ENCODE data around the gene MCRIP2.

MCRIP2 gene

DNA sequence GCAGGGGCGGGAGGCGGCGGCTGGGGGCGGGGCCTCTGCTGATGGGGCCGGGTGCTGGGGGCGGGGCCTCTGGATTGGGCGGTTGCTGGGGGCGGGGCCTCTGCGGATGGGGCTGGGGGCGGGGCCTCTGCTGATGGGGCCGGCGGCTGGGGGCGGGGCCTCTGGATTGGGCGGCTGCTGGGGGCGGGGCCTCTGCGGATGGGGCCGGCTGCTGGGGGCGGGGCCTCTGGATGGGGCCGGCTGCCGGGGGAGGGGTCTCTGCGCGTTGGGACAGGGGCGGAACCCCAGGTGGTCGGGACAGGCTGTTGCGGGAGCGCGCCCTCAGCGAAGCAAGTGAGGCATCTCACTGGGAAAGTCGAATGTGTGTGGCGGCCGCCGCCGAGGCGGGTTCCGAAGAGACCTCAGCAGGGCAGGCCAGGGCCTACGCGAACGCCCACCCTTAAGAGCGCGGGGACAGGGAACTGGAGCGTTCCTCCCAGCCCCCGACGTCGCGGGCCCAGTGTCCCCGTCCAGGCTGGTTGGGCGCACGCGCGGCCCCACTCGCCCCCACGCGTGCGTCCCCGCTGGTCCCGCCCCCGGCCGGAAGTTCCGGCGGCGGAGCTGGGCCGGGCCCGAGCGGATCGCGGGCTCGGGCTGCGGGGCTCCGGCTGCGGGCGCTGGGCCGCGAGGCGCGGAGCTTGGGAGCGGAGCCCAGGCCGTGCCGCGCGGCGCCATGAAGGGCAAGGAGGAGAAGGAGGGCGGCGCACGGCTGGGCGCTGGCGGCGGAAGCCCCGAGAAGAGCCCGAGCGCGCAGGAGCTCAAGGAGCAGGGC lies 38.4 kb downstream of the MCRIP2 start, which contains the start of gene STUB1:
Gene STUB1 (plus strand): TSS at position 597 of the 811 bp plus-strand sequence. CDS start 116 bp downstream, at position 713.
- peak; percentile 34 for DNase-seq (ENCODE audit: low read depth)
- H3K4me3 ChIP-seq (ENCODE audit: low read depth, low read length) = peak within 1 kb of the TSS; percentile 73
- TF ChIP-seq, protein P1, sequence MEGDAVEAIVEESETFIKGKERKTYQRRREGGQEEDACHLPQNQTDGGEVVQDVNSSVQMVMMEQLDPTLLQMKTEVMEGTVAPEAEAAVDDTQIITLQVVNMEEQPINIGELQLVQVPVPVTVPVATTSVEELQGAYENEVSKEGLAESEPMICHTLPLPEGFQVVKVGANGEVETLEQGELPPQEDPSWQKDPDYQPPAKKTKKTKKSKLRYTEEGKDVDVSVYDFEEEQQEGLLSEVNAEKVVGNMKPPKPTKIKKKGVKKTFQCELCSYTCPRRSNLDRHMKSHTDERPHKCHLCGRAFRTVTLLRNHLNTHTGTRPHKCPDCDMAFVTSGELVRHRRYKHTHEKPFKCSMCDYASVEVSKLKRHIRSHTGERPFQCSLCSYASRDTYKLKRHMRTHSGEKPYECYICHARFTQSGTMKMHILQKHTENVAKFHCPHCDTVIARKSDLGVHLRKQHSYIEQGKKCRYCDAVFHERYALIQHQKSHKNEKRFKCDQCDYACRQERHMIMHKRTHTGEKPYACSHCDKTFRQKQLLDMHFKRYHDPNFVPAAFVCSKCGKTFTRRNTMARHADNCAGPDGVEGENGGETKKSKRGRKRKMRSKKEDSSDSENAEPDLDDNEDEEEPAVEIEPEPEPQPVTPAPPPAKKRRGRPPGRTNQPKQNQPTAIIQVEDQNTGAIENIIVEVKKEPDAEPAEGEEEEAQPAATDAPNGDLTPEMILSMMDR (IDR thresholded peaks at IDR 0.05; ENCODE audit: low read depth, low read length, missing control alignments) = no peak

DNA sequence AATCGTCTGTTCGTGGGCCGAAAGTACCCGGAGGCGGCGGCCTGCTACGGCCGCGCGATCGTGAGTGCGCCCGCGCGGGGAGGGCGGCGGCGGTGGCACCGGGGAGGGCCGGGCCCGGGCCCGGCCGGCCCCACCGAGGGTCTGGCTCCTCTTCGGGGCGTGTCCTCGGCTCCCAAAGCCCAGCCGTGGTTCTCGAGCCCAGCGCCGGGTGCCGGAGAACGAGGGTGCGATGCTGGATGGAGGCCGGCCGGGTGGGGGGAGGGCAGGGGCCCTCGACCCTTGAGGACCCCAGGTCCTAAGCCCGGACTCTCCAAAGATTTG lies 39.0 kb downstream of the MCRIP2 start:
- TF ChIP-seq, protein P1 (IDR thresholded peaks at IDR 0.05; ENCODE audit: low read depth, low read length, missing control alignments) = no peak
- peak overlapping the region; percentile 73 for H3K4me3 ChIP-seq (ENCODE audit: low read depth, low read length)
- no peak for DNase-seq (ENCODE audit: low read depth)

DNA sequence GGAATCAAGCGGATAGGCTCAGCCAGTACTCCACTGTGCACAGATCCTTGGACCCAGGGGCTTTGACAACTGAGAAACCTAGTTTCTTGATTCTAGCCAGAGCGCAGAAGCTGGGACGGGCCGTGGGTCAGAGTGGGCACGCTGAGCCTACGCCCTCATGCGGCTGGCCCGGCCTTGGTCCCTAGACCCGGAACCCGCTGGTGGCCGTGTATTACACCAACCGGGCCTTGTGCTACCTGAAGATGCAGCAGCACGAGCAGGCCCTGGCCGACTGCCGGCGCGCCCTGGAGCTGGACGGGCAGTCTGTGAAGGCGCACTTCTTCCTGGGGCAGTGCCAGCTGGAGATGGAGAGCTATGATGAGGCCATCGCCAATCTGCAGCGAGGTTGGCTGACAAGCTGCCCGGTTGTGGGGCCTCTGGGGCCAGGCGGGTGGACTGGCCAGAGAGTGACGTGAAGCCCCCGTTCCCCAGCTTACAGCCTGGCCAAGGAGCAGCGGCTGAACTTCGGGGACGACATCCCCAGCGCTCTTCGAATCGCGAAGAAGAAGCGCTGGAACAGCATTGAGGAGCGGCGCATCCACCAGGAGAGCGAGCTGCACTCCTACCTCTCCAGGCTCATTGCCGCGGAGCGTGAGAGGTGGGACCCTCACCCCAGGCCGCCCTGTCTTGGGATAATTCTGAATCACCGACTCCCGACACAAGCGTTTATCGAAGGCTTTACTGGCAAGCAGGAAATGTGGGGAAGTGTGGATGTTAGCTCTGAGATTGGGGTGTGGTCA lies 39.5 kb downstream of the MCRIP2 start:
- H3K4me3 ChIP-seq (ENCODE audit: low read depth, low read length) = peak overlapping the region; percentile 73
- TF ChIP-seq, protein P1 (IDR thresholded peaks at IDR 0.05; ENCODE audit: low read depth, low read length, missing control alignments) = no peak
- DNase-seq (ENCODE audit: low read depth) = no peak

DNA sequence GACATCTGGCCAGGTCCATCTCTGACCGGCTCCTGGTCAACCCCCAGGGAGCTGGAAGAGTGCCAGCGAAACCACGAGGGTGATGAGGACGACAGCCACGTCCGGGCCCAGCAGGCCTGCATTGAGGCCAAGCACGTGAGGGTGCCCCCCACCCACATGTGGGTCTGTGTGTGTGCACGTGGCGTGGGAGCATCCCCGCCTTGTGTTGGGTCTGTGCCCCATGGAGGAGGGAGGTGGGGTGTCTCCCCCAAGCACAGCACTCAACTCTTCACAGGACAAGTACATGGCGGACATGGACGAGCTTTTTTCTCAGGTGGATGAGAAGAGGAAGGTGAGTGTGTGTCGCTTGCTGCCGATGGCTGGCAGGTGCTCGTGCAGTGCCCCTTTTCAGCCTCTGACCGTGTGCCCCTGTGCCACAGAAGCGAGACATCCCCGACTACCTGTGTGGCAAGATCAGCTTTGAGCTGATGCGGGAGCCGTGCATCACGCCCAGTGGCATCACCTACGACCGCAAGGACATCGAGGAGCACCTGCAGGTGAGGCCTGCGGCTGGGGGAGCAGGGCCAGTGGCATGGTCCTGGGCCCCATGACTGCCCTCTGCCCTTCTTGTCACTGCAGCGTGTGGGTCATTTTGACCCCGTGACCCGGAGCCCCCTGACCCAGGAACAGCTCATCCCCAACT lies 40.3 kb downstream of the MCRIP2 start:
- H3K4me3 ChIP-seq (ENCODE audit: low read depth, low read length) = peak overlapping the region; percentile 73; the same call in 1 of the 2 replicates
- TF ChIP-seq, protein P1 (IDR thresholded peaks at IDR 0.05; ENCODE audit: low read depth, low read length, missing control alignments) = no peak
- no peak for DNase-seq (ENCODE audit: low read depth)

DNA sequence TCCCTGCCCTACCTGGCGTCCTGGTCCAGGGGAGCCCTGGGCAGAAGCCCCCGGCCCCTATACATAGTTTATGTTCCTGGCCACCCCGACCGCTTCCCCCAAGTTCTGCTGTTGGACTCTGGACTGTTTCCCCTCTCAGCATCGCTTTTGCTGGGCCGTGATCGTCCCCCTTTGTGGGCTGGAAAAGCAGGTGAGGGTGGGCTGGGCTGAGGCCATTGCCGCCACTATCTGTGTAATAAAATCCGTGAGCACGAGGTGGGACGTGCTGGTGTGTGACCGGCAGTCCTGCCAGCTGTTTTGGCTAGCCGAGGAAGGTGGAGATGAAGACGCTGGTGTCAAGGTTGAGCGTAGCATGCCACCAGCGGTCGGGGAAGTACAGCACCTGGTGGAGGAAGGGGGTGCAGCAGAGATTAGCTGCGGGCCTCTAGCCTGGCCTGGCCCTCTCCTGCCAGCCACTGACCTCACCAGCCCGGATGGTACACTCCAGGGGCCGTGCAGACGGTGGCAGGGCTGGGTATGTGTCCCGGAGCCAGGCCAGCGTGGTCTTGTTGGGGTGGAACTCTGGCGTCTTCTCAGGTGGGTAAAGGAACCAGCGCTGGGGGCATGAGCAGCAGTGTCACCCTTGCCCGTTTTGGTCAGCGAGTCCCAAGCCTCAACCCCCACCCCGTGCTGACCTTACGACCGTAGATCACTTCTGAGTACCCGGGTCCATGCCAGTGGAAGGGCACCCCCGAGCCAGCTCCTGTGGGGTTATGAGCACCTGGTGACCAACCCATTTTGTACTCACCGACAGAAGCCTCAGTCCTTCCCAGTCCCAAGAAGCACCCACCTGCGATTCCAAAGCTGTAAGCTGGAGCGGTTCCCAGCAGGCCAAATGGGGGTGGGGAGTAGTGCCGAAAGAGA lies 41.1 kb downstream of the MCRIP2 start:
- no peak for DNase-seq (ENCODE audit: low read depth)
- TF ChIP-seq, protein P1 (IDR thresholded peaks at IDR 0.05; ENCODE audit: low read depth, low read length, missing control alignments) = no peak
- H3K4me3 ChIP-seq (ENCODE audit: low read depth, low read length) = peak overlapping the region; percentile 90

All from GM12864 (cell line).